GM19043 (cell line): Measurements from ENCODE around the gene MUCL3.
"Not testable (repeated sequence)": the region's sequence is repeated elsewhere in the genome, so short reads cannot be mapped to it uniquely, and the experiment has no call there.

Experiments
- ATAC-seq: cut with Tn5 transposase; IDR thresholded peaks from one replicate; pipeline ENCODE4 v1.9.1; 2021; ENCODE audit warnings: low read depth; ENCODE audit not compliant: unreplicated experiment

MUCL3 gene

GRCh38 chr6:30979141-30979540 lies 38.4 kb downstream of the MUCL3 start:
- no peak for ATAC-seq

DNA sequence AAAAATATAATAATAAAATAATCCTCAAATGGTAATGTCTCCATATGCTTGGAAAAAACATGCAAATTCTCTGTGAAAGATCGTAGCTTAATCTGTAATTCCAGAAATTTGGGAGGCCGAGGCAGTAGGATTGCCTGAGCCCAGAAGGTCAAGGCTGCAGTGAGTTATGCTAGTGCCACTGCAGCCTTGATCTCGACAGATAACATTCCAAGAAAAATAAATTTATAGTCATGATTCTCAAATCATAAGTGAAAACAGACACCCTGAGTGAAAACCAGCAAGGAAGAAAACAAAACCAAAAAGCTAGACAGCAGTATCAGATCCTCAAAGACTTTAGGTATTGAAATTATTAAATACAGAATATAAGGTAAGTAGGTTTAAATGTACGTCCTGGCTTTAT lies 38.9 kb downstream of the MUCL3 start:
- no peak for ATAC-seq

DNA sequence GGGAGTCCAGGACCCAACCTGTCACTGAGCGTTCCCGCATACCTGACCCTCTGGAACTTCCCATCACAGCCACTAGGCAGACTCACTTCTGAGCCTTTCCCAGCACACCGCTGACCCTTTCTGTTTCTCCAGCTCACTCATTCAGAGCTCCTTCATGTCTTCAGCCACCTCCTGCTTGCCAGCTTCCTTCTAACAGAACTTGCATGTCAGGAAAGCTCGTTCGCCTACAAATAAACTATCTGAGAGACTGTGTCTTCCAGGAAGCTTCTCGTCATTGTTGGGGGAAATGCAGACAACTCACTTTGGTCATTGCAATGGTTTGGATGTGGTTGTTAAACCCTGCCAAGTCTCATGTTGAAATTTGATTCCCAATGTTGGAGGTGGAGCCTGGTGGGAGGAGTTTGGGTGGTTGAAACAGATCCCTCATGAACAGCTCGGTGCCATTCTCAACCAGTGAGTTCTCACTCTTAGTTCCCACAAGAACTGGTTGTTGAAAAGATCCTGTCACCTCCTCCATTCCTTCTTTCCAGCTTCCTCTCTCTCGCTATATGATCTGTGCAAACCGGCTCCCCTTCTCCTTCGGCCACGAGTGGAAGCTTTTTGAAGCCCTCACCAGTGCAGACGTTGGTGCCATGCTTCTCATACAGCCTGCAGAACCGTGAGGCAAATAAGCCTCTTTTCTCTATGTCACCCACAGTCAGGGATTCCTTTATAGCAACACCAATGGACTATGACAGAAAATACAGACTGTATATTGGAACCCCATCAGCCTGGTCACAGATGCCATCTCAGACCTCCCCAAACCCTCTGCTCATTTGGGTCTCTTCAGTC lies 41.4 kb downstream of the MUCL3 start:
- no peak for ATAC-seq

DNA sequence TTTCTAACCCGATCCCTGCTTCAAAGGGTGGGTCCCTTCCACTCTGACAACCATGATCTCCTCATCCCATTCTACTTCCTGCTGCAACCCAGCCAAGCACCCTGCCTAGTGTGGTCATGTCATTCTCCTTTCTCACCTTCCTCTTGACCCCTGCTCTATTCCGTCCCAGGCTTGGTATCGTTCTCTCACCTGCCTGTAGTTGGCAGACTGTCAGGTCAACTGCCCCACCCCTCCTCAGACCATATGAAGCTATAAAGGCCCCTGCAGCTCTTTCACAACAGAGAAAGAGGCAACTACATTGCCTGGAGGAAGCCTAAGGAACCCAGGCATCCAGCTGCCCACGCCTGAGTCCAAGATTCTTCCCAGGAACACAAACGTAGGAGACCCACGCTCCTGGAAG lies 42.7 kb downstream of the MUCL3 start, which contains the start of gene MUC21:
Gene MUC21 (plus strand): TSS at position 280 of the 400 bp plus-strand sequence. CDS start 241 bp downstream, outside the sequence.
- no peak for ATAC-seq

GRCh38 chr6:30985490-30985889 lies 44.7 kb downstream of the MUCL3 start:
- ATAC-seq = no peak

- no peak for ATAC-seq
Measured at GRCh38 chr6:30987304-30987703, 46.5 kb downstream of the MUCL3 start.

DNA sequence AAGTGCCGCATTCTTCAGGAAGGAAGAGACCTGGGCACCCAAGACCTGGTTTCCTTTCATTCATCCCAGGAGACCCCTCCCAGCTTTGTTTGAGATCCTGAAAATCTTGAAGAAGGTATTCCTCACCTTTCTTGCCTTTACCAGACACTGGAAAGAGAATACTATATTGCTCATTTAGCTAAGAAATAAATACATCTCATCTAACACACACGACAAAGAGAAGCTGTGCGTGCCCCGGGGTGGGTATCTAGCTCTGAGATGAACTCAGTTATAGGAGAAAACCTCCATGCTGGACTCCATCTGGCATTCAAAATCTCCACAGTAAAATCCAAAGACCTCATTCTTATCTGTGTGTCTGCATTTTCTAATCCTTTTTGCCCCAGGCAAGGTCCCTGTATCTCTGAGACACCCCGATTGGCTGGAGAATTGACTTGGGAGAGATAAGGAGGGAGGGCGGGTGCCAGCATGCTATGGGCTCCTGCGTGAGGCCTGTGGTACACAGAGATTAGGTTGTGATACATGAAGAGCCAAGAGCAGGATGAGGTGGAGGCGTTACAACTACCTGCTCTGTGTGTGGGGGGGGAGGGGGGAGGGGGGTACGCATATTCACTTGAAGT lies 47.5 kb downstream of the MUCL3 start:
- ATAC-seq = no peak

GRCh38 chr6:30990422-30991086 lies 49.8 kb downstream of the MUCL3 start:
- no peak for ATAC-seq

DNA sequence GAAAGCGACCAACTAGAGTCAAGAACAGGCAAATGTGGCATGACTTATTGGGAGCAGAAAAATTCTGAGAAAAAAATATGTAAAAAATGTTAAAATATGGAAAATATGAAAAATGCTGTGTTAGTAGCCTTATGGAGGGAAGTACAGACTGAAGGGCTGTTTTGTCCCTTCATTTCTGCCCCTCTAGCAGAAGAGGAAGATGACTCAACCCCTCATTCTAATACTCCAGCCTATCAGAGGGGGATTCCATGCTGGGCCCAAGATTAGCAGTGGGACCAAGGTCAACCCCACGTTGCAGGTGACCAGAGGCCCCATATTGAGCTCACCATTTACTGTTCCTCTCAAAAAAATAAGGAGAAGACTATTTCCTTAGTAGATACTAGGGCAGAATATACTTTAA lies 51.1 kb downstream of the MUCL3 start:
- no peak for ATAC-seq

GRCh38 chr6:30997301-30997700 lies 56.5 kb downstream of the MUCL3 start:
- no peak for ATAC-seq

GRCh38 chr6:30998785-30999184 lies 58.0 kb downstream of the MUCL3 start:
- ATAC-seq = no peak

DNA sequence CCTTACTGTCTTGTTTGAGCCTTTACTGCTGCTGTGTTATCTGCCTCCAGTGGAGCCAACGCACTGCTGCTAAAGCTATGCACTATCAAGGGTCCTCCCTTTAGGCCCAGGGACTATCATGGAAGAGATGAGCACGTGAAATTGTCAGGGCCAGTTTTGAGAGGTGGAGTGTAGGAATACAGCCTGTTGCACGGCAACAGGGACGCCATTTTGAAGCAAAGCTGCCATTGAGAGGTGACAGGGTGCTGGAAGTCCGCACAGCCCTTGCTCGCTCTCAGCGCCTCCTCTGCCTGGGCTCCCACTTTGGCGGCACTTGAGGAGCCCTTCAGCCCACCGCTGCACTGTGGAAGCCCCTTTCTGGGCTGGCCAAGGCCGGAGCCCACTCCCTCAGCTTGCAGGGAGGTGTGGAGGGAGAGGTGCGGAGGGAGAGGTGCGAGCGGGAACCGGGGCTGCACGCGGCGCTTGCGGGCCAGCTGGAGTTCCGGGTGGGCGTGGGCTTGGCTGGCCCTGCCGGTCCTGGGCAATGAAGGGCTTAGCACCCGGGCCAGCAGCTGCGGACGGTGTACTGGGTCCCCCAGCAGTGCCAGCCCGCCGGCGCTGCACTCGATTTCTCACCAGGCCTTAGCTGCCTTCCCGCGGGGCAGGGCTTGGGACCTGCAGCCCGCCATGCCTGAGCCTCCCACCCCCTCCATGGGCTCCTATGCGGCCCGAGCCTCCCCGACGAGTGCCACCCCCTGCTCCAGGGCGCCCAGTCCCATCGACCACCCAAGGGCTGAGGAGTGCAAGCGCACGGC lies 59.5 kb downstream of the MUCL3 start:
- ATAC-seq = not testable (repeated sequence)

DNA sequence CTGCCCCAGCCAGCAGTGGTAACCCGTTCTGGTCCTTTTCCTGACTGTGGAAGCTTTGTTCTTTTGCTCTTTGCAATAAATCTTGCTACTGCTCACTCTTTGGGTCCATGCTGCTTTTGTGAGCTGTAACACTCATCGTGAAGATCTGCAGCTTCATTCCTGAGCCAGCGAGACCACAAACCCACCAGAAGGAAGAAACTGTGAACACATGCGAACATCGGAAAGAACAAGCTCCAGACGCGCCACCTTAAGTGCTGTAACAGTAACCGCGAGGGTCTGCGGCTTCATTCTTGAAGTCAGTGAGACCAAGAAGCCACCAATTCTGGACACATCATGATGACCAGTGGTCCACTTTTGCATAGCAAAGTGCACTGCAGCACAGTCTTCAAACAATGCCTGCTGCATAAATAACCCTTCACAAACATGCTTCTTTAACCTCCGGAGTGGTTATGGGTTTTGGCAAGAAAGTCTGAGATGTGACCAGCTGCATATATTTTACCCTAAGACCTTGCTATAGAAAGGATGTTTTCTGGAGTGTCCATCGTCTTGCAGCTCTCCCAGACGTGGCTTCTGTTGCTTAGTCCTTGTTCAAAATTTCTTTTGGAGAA lies 60.6 kb downstream of the MUCL3 start:
- ATAC-seq = no peak

DNA sequence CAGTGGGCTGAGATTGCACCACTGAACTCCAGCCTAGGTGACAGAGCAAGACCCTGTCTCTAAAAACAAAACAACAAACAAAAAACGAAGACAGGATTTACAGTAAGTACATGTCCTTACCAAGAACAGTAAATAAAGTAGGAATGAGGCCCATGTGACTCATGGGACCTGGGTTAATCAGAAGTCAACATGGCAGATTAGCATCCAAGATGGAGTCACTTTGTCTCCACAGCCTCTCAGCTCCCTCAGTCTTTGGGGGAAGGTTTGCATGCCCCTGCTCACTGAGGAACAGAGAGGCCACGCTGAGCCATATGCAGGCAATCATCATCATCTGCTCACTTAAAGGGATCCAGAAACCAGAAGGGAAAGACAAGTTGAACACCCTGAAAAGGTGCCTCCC lies 61.7 kb downstream of the MUCL3 start:
- ATAC-seq = no peak
